Prostate gland (tissue), 2 donors: Measurements from ENCODE around the gene BTBD10. TPM values are rescaled to one million over a fixed set of nuclear protein-coding genes. Genes with fewer than 3 reads are reported as not detected.

ENCODE experiments used
- DNase-seq: peaks from one replicate; pipeline ENCODE4 v3.0.0-alpha.2; 2019; ENCODE audit warnings: low spot score
- H3K27ac ChIP-seq, 2 donors: fragments of 200-600 bp; sonication (generic); 2 replicates each; pipeline ENCODE4 v1.5.1; 2017 to 2019
- H3K27me3 ChIP-seq: fragments of 200-600 bp; sonication (generic); replicated peaks from 2 replicates; pipeline ENCODE4 v1.5.1; 2019; ENCODE audit not compliant: insufficient read depth
- H3K36me3 ChIP-seq, 2 donors: fragments of 200-600 bp; sonication (generic); 1 replicate in 1 of 2; 2 replicates in 1 of 2; pipeline versions ENCODE4 v1.5.1 to v1.8.1; 2017 to 2019
- H3K4me1 ChIP-seq: fragments of 200-600 bp; sonication (generic); replicated peaks from 2 replicates; pipeline ENCODE4 v1.5.1; 2019
- H3K4me3 ChIP-seq, 2 donors: fragments of 200-600 bp; sonication (generic); 2 replicates each; pipeline ENCODE4 v1.5.1; 2017 to 2019
- H3K9me3 ChIP-seq: fragments of 200-600 bp; sonication (generic); 2 replicates; pipeline ENCODE4 v1.5.1; 2017
- POLR2A ChIP-seq: fragments of 450-650 bp; IDR thresholded peaks from one replicate; pipeline ENCODE4 v1.6.1; 2016; ENCODE audit warnings: antibody characterized with exemption, mild to moderate bottlenecking
- POLR2AphosphoS5 ChIP-seq: sonication (generic); formaldehyde crosslinking; IDR thresholded peaks from one replicate; pipeline ENCODE4 v1.6.1; 2017; ENCODE audit warnings: antibody characterized with exemption
- WGBS: methylation state at CpG from one replicate; pipeline ENCODE4 v1.1.5; 2018; 5-methylcytosine and 5-hydroxymethylcytosine counted together
- intact Hi-C: fragments of 100-400 bp; cut with DNase I; formaldehyde crosslinking; loops from one replicate; pipeline ENCODE4 v1.14.2; 2022
- total RNA-seq, 2 donors: library from RNA; depleted of rRNA; stranded (reverse); fragments of >200 nt; gene quantifications; one replicate each; pipeline ENCODE4 v1.1.0, GENCODE V29; 2016
- TF ChIP-seq, protein P1 (sequence below), 4 experiments: fragments of 200-600 bp in 2 of 4; fragments of 450-650 bp in 2 of 4; sonication (generic) in 2 of 4; IDR thresholded peaks; 1 replicate in 3 of 4; 2 replicates in 1 of 4; pipeline ENCODE4 v1.5.1; 2016 to 2019; ENCODE audit warnings: antibody characterized with exemption in 4 of 4, mild to moderate bottlenecking in 2 of 4, moderate library complexity in 2 of 4

BTBD10 gene
- total RNA-seq, 2 donors from 2014 or later: 21.9 to 31.8 TPM

- no peak overlapping the region for H3K27ac ChIP-seq
- DNase-seq: no peak
- no peak overlapping the region for H3K4me3 ChIP-seq
- no peaks in the 10 kb centered on the region for H3K27me3 ChIP-seq
- intact Hi-C loops: loop anchor here (10.0 kb wide), 1 partner anchor 82 kb away; the partner anchor contains the start of gene BTBD10
- H3K4me1 ChIP-seq: no peaks in the 10 kb centered on the region
- no peaks in the 10 kb centered on the region for H3K9me3 ChIP-seq
- 89% methylated on average over 3 of the region's 3 CpGs for WGBS
- no peaks in the 10 kb centered on the region for H3K36me3 ChIP-seq
- TF ChIP-seq POLR2AphosphoS5 (no peak), POLR2A (no peak)
- TF ChIP-seq, protein P1, sequence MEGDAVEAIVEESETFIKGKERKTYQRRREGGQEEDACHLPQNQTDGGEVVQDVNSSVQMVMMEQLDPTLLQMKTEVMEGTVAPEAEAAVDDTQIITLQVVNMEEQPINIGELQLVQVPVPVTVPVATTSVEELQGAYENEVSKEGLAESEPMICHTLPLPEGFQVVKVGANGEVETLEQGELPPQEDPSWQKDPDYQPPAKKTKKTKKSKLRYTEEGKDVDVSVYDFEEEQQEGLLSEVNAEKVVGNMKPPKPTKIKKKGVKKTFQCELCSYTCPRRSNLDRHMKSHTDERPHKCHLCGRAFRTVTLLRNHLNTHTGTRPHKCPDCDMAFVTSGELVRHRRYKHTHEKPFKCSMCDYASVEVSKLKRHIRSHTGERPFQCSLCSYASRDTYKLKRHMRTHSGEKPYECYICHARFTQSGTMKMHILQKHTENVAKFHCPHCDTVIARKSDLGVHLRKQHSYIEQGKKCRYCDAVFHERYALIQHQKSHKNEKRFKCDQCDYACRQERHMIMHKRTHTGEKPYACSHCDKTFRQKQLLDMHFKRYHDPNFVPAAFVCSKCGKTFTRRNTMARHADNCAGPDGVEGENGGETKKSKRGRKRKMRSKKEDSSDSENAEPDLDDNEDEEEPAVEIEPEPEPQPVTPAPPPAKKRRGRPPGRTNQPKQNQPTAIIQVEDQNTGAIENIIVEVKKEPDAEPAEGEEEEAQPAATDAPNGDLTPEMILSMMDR (IDR thresholded peaks at IDR 0.05): no peak
Observed at GRCh38 chr11:13382751-13383150, 80.3 kb downstream of the BTBD10 start.

DNA sequence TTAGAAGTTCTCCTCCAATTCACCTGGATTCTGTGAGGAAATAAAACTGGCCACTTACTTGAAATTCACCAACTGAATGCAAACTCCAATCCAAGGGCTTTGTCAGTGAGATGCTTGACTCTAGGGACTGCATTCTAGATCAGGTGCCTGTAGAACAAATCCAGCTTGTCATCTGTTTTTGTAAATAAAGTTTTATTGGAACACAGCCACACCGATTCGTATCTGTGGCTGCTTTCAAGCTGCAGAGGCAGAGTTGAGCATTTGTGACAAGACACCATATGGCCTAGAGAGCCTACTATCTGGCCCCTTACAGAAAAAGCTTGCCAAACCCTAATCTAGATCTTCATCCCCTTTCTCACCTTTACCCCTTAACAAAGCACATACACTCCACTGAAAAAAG is 82.3 kb downstream of the BTBD10 start:
- intact Hi-C loops: loop anchor here (10.0 kb wide), 1 partner anchor 84 kb away; the partner anchor contains the start of gene BTBD10
- DNase-seq: no peak

DNA sequence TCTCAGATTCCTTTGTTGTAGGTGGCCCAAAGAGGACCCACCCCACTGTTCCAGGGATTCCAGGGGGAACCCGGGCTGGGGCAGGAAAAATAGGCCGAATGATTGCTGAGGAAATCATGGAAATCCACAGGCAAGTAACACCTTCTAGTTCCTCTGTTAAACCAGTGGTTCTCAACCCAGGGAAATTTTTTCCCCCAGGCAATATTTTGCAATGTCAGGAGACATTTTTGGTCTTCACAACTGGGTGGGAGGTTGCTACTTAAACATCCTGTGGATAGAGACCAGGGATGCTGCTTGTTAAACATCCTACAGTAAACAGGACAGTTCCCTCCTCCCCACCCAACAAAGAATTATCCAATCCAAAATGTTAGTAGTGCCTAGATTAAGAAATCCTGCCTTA is 84.7 kb downstream of the BTBD10 start:
- TF ChIP-seq POLR2A (no peak), POLR2AphosphoS5 (no peak)
- TF ChIP-seq, protein P1 (IDR thresholded peaks at IDR 0.05): no peak
- Histone ChIP-seq H3K4me1 (no peaks in the 10 kb centered on the region), H3K27me3 (no peaks in the 10 kb centered on the region), H3K9me3 (no peaks in the 10 kb centered on the region), H3K4me3 (no peak overlapping the region), H3K27ac (no peak overlapping the region), H3K36me3 (no peaks in the 10 kb centered on the region)
- no peak for DNase-seq
- intact Hi-C loops: no loop called here
- 78% methylated on average over 2 of the region's 2 CpGs for WGBS

More for the DNA sequence above, 82.3 kb downstream of the BTBD10 start:
- Histone ChIP-seq H3K4me3 (no peak overlapping the region), H3K9me3 (no peaks in the 10 kb centered on the region), H3K27ac (no peak overlapping the region), H3K27me3 (no peaks in the 10 kb centered on the region), H3K4me1 (no peaks in the 10 kb centered on the region), H3K36me3 (no peaks in the 10 kb centered on the region)
- 93% methylated on average over 2 of the region's 2 CpGs for WGBS
- TF ChIP-seq POLR2AphosphoS5 (no peak), POLR2A (no peak)
- TF ChIP-seq, protein P1 (IDR thresholded peaks at IDR 0.05): no peak

- WGBS: 97% methylated on average over 8 of the region's 8 CpGs
- H3K4me3 ChIP-seq: no peak overlapping the region
- H3K36me3 ChIP-seq: no peaks in the 10 kb centered on the region
- H3K4me1 ChIP-seq: no peaks in the 10 kb centered on the region
- no peak for TF ChIP-seq POLR2A
- TF ChIP-seq, protein P1 (IDR thresholded peaks at IDR 0.05): no peak
- TF ChIP-seq POLR2AphosphoS5: no peak
- intact Hi-C loops: no loop called here
- no peak overlapping the region for H3K27ac ChIP-seq
- H3K9me3 ChIP-seq: no peaks in the 10 kb centered on the region
- no peaks in the 10 kb centered on the region for H3K27me3 ChIP-seq
- DNase-seq: no peak
Observed at GRCh38 chr11:13376838-13377237, 86.2 kb downstream of the BTBD10 start.

GRCh38 chr11:13376402-13376801 is 86.6 kb downstream of the BTBD10 start:
- WGBS: 70% methylated on average over 5 of the region's 5 CpGs
- Histone ChIP-seq H3K4me1 (no peaks in the 10 kb centered on the region), H3K27ac (no peak overlapping the region), H3K36me3 (no peaks in the 10 kb centered on the region), H3K27me3 (no peaks in the 10 kb centered on the region), H3K9me3 (no peaks in the 10 kb centered on the region), H3K4me3 (no peak overlapping the region)
- intact Hi-C loops: no loop called here
- no peak for TF ChIP-seq POLR2A
- TF ChIP-seq, protein P1 (IDR thresholded peaks at IDR 0.05): no peak
- no peak for TF ChIP-seq POLR2AphosphoS5
- no peak for DNase-seq
